IMR-90 (cell line): ENCODE measurements around the gene PCYOX1L. TPM values are rescaled to one million over a fixed set of nuclear protein-coding genes. Genes with fewer than 3 reads are reported as not detected.

Experiments
- ATAC-seq: fragments of 200-7000 bp; cut with Tn5 transposase; 2 replicates; pipeline ENCODE4 v1.9.1; 2020; ENCODE audit warnings: low read depth, mild to moderate bottlenecking, moderate library complexity
- BruUV-seq: library from RNA; stranded (reverse); fragments of 400-500 nt; replicated peaks from 2 replicates; lab custom pipeline; 2021; lab: Mats Ljungman, UMichigan
- CTCF ChIA-PET: fragments of 300-600 bp; formaldehyde crosslinking; extraction: SDS; loops from one replicate; lab custom pipeline; 2021; ENCODE audit warnings: antibody characterized with exemption; lab: Yijun Ruan, JAX
- POLR2A ChIA-PET: fragments of 300-600 bp; sonication (Branson Sonifier 250); formaldehyde crosslinking; loops from one replicate; lab custom pipeline; 2022; ENCODE audit warnings: antibody characterized with exemption; ENCODE audit not compliant: unreplicated experiment; lab: Charles Lee
- DNase-seq: peaks from one replicate; pipeline ENCODE4 v3.0.0; 2013
- H2AFZ ChIP-seq: replicated peaks from 2 replicates; pipeline ENCODE3; 2013; ENCODE audit warnings: low read length, mild to moderate bottlenecking; ENCODE audit not compliant: poor library complexity
- H2AK5ac ChIP-seq: 2 replicates; pipeline ENCODE4 v1.6.1; 2013; ENCODE audit warnings: low read depth, low read length, inconsistent platforms
- H2AK9ac ChIP-seq: replicated peaks from 2 replicates; pipeline ENCODE3; 2013; ENCODE audit warnings: mild to moderate bottlenecking, low read depth, low read length, moderate library complexity; ENCODE audit not compliant: poor library complexity
- H2BK120ac ChIP-seq: 2 replicates; pipeline ENCODE4 v1.6.1; 2013; ENCODE audit warnings: low read depth, low read length, inconsistent platforms
- H2BK15ac ChIP-seq: 3 replicates; pipeline ENCODE4 v1.6.1; 2013; ENCODE audit warnings: low read depth, low read length, inconsistent platforms
- H2BK20ac ChIP-seq: 2 replicates; pipeline ENCODE4 v1.6.1; 2013; ENCODE audit warnings: low read depth, mild to moderate bottlenecking, inconsistent platforms, low read length, moderate library complexity
- H2BK5ac ChIP-seq: 2 replicates; pipeline ENCODE4 v1.6.1; 2013; ENCODE audit warnings: mild to moderate bottlenecking, low read depth, low read length, inconsistent platforms; ENCODE audit not compliant: poor library complexity, severe bottlenecking
- H3K14ac ChIP-seq: replicated peaks from 2 replicates; pipeline ENCODE4 v1.6.1; 2013; ENCODE audit warnings: low read depth, low read length, inconsistent platforms
- H3K18ac ChIP-seq: 2 replicates; pipeline ENCODE4 v1.6.1; 2013; ENCODE audit warnings: low read depth, low read length, control low read depth
- H3K23ac ChIP-seq: 2 replicates; pipeline ENCODE4 v1.6.1; 2013; ENCODE audit warnings: low read depth, low read length, inconsistent platforms
- H3K27ac ChIP-seq: 2 replicates; pipeline ENCODE4 v1.5.1; 2013; ENCODE audit warnings: mild to moderate bottlenecking, control low read depth, low read length; ENCODE audit not compliant: insufficient read depth
- H3K27me3 ChIP-seq: 2 replicates; pipeline ENCODE4 v1.6.1; 2013; ENCODE audit warnings: low read length; ENCODE audit not compliant: control insufficient read depth, insufficient read depth
- H3K36me3 ChIP-seq: 2 replicates; pipeline ENCODE4 v1.6.1; 2013; ENCODE audit warnings: low read length, mixed read lengths; ENCODE audit not compliant: control insufficient read depth, insufficient read depth
- H3K4ac ChIP-seq: 2 replicates; pipeline ENCODE4 v1.6.1; 2013; ENCODE audit warnings: low read depth, low read length, inconsistent platforms
- H3K4me1 ChIP-seq: 2 replicates; pipeline ENCODE4 v1.6.1; 2013; ENCODE audit warnings: low read length, mixed read lengths; ENCODE audit not compliant: control insufficient read depth, insufficient read depth
- H3K4me2 ChIP-seq: 2 replicates; pipeline ENCODE4 v1.6.1; 2013; ENCODE audit warnings: low read depth, mild to moderate bottlenecking, control low read depth, low read length, moderate library complexity
- H3K4me3 ChIP-seq: 2 replicates; pipeline ENCODE4 v1.5.1; 2013; ENCODE audit warnings: low read depth, mild to moderate bottlenecking, control low read depth, low read length, moderate library complexity; ENCODE audit not compliant: insufficient read depth
- H3K56ac ChIP-seq: 2 replicates; pipeline ENCODE4 v1.6.1; 2013; ENCODE audit warnings: low read length, inconsistent platforms; ENCODE audit not compliant: insufficient read depth; ENCODE audit errors: extremely low read depth
- H3K79me1 ChIP-seq, 2 experiments: 2 replicates each; pipeline ENCODE4 v1.6.1; 2013; ENCODE audit warnings: low read length in 2 of 2, inconsistent platforms in 1 of 2, low read depth in 1 of 2
- H3K9ac ChIP-seq: 2 replicates; pipeline ENCODE4 v1.6.1; 2013; ENCODE audit warnings: low read depth, low read length, control low read depth
- H3K9me1 ChIP-seq: 2 replicates; pipeline ENCODE4 v1.6.1; 2013; ENCODE audit warnings: low read length, inconsistent platforms; ENCODE audit not compliant: insufficient read depth
- H3K9me3 ChIP-seq: 2 replicates; pipeline ENCODE4 v1.6.1; 2013; ENCODE audit warnings: low read length; ENCODE audit not compliant: control insufficient read depth, insufficient read depth
- H4K20me1 ChIP-seq: 2 replicates; pipeline ENCODE4 v1.6.1; 2013; ENCODE audit warnings: low read length, inconsistent platforms; ENCODE audit not compliant: insufficient read depth
- H4K5ac ChIP-seq: 2 replicates; pipeline ENCODE4 v1.6.1; 2013; ENCODE audit warnings: mild to moderate bottlenecking, low read depth, low read length, control low read depth
- H4K8ac ChIP-seq, 2 experiments: 2 replicates each; pipeline ENCODE4 v1.6.1; 2013; ENCODE audit warnings: low read depth in 2 of 2, low read length in 2 of 2, control low read depth in 1 of 2, inconsistent platforms in 1 of 2
- H4K91ac ChIP-seq: 2 replicates; pipeline ENCODE4 v1.6.1; 2013; ENCODE audit warnings: low read depth, low read length, inconsistent platforms; ENCODE audit not compliant: insufficient read depth
- BHLHE40 ChIP-seq: fragments of 150-350 bp; IDR thresholded peaks from 2 replicates; pipeline ENCODE4 v1.6.1; 2016; ENCODE audit warnings: mild to moderate bottlenecking, low read depth, low read length
- CTCF ChIP-seq: conservative IDR thresholded peaks from 2 replicates; pipeline ENCODE4 v1.5.1; 2012; ENCODE audit warnings: mild to moderate bottlenecking, low read depth, low read length, improper control_type of control experiment
- FOS ChIP-seq: fragments of 150-350 bp; IDR thresholded peaks from 2 replicates; pipeline ENCODE4 v1.6.1; 2016; ENCODE audit warnings: low read depth, low read length
- MAZ ChIP-seq: IDR thresholded peaks from 2 replicates; pipeline ENCODE4 v1.6.1; 2012; ENCODE audit warnings: low read depth, mild to moderate bottlenecking, low read length, improper control_type of control experiment, moderate library complexity, borderline replicate concordance
- MXI1 ChIP-seq: IDR thresholded peaks from 2 replicates; pipeline ENCODE4 v1.6.1; 2012; ENCODE audit warnings: low read depth, mild to moderate bottlenecking, low read length, moderate library complexity, borderline replicate concordance
- NFE2L2 ChIP-seq: fragments of 150-350 bp; IDR thresholded peaks from 2 replicates; pipeline ENCODE4 v1.6.1; 2016; ENCODE audit warnings: low read depth, mild to moderate bottlenecking, low read length
- POLR2A ChIP-seq: IDR thresholded peaks from 2 replicates; pipeline ENCODE4 v1.6.1; 2012; ENCODE audit warnings: mild to moderate bottlenecking, low read depth, low read length
- SMC3 ChIP-seq: fragments of 150-350 bp; IDR thresholded peaks from 2 replicates; pipeline ENCODE4 v1.6.1; 2016; ENCODE audit warnings: low read depth, mild to moderate bottlenecking, antibody characterized with exemption, low read length, moderate library complexity
- WGBS, 2 experiments: methylation state at CpG; one replicate each; pipeline versions ENCODE4 v1.1.5 to v1.1.7; 2013; ENCODE audit warnings: missing lambda C conversion rate in 2 of 2; ENCODE audit not compliant: insufficient read length in 1 of 2; ENCODE audit errors: extremely low coverage in 2 of 2; 5-methylcytosine and 5-hydroxymethylcytosine counted together
- dilution Hi-C: fragments of 300-500 bp; cut with HindIII; formaldehyde crosslinking; loops from one replicate; pipeline ENCODE4 v1.14.3; 2018; ENCODE audit warnings: low sequenced_read_pairs; ENCODE audit not compliant: unreplicated experiment
- in situ Hi-C: fragments of 300-500 bp; cut with MboI; formaldehyde crosslinking; loops from 3 replicates; pipeline ENCODE4 v1.14.3; 2019; ENCODE audit warnings: low sequenced_read_pairs, inconsistent platforms, mixed read lengths
- intact Hi-C: fragments of 100-400 bp; cut with micrococcal nuclease; formaldehyde crosslinking; loops from 2 replicates; pipeline ENCODE4 v1.10.0; 2022
- polyA plus RNA-seq, 3 experiments: library from polyadenylated mRNA; depleted of rRNA; stranded (reverse); fragments of >200 nt; gene quantifications; 2 replicates each; pipeline ENCODE4 v1.2.3, GENCODE V29; 2012; ENCODE audit warnings: low replicate concordance in 1 of 3
- total RNA-seq: library from RNA; depleted of rRNA; stranded (reverse); fragments of >200 nt; gene quantifications from 2 replicates; pipeline ENCODE4 v1.2.3, GENCODE V29; 2012
- TF ChIP-seq, protein P1 (sequence below): fragments of 150-350 bp; IDR thresholded peaks from 2 replicates; pipeline ENCODE4 v1.6.1; 2017; ENCODE audit warnings: mild to moderate bottlenecking, antibody characterized with exemption, low read length, low read depth

Gene PCYOX1L
- total and polyA plus RNA-seq, 2 of the 4 experiments (the other 2 are of a cell fraction): 7.0 to 14.3 TPM

- in situ Hi-C loops: no loop called here
- no peaks in the 10 kb centered on the region for H3K9me3 ChIP-seq
- peaks cover 29% of the 10 kb centered on the region for H3K9me1 ChIP-seq
- no peak overlapping the region for H2BK20ac ChIP-seq
- ATAC-seq (no peak), DNase-seq (no peak)
- dilution Hi-C loops: no loop called here
- H2AK5ac ChIP-seq: peak overlapping the region; percentile 62; the same call in 1 of the 2 replicates
- H2BK120ac ChIP-seq: no peak overlapping the region
- TF ChIP-seq, protein P1, sequence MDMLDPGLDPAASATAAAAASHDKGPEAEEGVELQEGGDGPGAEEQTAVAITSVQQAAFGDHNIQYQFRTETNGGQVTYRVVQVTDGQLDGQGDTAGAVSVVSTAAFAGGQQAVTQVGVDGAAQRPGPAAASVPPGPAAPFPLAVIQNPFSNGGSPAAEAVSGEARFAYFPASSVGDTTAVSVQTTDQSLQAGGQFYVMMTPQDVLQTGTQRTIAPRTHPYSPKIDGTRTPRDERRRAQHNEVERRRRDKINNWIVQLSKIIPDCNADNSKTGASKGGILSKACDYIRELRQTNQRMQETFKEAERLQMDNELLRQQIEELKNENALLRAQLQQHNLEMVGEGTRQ: no peak
- TF ChIP-seq SMC3 (no peak), MAZ (no peak), CTCF (no peak), MXI1 (no peak), FOS (no peak), POLR2A (no peak), NFE2L2 (no peak), BHLHE40 (no peak)
- H4K20me1 ChIP-seq: peaks cover 93% of the 10 kb centered on the region
- peak overlapping the region; percentile 73 for H3K14ac ChIP-seq
- peak overlapping the region; percentile 75 for H2AK9ac ChIP-seq
- peak overlapping the region; percentile 88 for H3K27ac ChIP-seq
- no peak overlapping the region for H3K56ac ChIP-seq
- H3K27me3 ChIP-seq: no peaks in the 10 kb centered on the region
- no CpG with 5 or more reads among the region's 16 CpGs for WGBS, 2 experiments
- ChIA-PET POLR2A (interaction anchor here (0.6 to 5.1 kb wide), 2 partner anchors 10 to 205 kb away, joined by 5 to 22 read pairs; no protein-coding TSS in a partner anchor), CTCF (interaction anchor here (0.5 to 0.7 kb wide), 3 partner anchors 8 to 47 kb away, joined by 3 to 7 read pairs (median 3); no protein-coding TSS in a partner anchor)
- intact Hi-C loops: no loop called here
- peaks cover 60% of the 10 kb centered on the region for H3K4me1 ChIP-seq
- BruUV-seq: no TSS peak
- H3K9ac ChIP-seq: peak overlapping the region; percentile 52; the same call in 1 of the 2 replicates
- peak overlapping the region; percentile 23; the same call in 1 of the 2 replicates for H3K4me2 ChIP-seq
- H2BK15ac ChIP-seq: no peak overlapping the region
- H3K18ac ChIP-seq: no peak overlapping the region
- H3K4ac ChIP-seq: peak overlapping the region; percentile 61
- H4K91ac ChIP-seq: no peak overlapping the region
- no peak overlapping the region for H4K5ac ChIP-seq
- H3K23ac ChIP-seq: peak overlapping the region; percentile 83
- H3K36me3 ChIP-seq: peaks cover 79% of the 10 kb centered on the region
- H2AFZ ChIP-seq: no peak overlapping the region
- H3K79me1 ChIP-seq: peaks cover 6 to 73% of the 10 kb centered on the region in 2 experiments; a peak in 3 of 4 replicates
- peak overlapping the region; percentile 75 for H2BK5ac ChIP-seq
- peak overlapping the region; percentile 4 to 21; a peak in 1 of 4 replicates for H4K8ac ChIP-seq
- H3K4me3 ChIP-seq: no peak overlapping the region
Measured at GRCh38 chr5:149413477-149414210, 55.8 kb downstream of the PCYOX1L start.
